Endothelial cell of hepatic sinusoid (primary cell): Measurements from ENCODE around the gene OR2J2.
"Not testable (repeated sequence)": the region's sequence is repeated elsewhere in the genome, so short reads cannot be mapped to it uniquely, and the experiment has no call there.

ENCODE experiments used
- in situ Hi-C: cut with HindIII; loops from 2 replicates; pipeline ENCODE4 v1.10.0; 2017; ENCODE audit warnings: low sequenced_read_pairs

The OR2J2 gene

GRCh38 chr6:29218056-29218455 lies 47.3 kb downstream of the OR2J2 start:
- in situ Hi-C loops = not testable (repeated sequence)
